HG03565 (cell line): ENCODE measurements around the gene SAPCD1.
"Not testable (repeated sequence)": the region's sequence is repeated elsewhere in the genome, so short reads cannot be mapped to it uniquely, and the experiment has no call there.

Experiments
- ATAC-seq: cut with Tn5 transposase; IDR thresholded peaks from one replicate; pipeline ENCODE4 v1.9.1; 2021; ENCODE audit warnings: mild to moderate bottlenecking, moderate library complexity; ENCODE audit not compliant: unreplicated experiment

SAPCD1 gene

DNA sequence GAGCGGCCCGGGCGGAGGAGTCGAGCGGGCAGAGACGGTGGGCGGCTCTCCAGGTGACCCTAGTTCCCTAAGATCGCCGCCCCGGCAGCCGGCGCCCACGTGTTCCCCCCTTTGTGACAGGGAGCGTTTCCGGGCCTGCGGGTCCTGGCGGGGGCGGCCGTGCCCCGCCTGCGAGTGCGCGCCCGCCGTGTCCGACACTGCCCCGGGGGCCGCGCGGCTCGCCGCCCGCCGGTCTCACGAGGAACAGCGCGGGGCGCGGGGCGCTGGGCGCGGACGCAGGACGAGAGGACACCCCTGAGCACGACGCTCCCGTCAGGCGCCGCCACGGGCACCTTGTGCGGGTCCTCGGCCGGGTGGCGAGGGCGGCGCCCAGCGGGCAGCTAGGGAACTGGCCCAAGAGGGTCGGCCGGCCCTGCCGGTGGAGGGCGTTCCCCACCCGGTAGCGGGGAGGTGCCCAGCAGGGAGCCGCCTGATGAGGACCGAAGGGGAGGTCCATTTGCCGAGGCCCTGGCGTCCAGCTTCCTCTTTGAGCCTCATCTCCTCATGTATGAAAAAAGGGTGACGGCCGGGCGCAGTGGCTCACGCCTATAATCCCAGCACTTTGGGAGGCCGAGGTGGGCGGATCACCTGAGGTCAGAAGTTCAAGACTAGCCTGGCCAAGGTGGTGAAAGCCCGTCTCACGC is 33.3 kb downstream of the SAPCD1 start, which contains the start of gene VARS1:
TSS of gene VARS1 (minus strand) at position 137 of the 683 bp plus-strand sequence. CDS start 535 bp downstream, outside the sequence.
- ATAC-seq: peak; percentile 63

DNA sequence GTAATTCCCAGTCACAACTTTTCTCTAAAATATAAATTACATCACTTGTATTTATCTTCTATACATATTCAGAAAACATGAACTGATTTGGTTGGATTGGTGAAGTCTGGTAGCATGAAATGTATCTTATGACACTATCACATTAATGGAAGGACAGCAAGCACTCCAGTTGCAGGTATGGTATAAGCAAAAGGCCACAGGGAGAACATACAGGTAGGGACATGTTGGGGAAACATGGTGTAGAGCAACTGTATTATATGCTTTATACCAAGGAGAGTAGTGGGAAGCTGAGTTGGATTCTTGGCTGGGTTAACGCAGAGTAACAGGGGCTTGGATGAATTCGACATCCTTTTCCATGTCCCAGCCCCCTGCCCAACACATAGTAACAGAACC is 34.5 kb downstream of the SAPCD1 start:
- ATAC-seq: no peak

GRCh38 chr6:31797588-31797987 is 35.1 kb downstream of the SAPCD1 start:
- no peak for ATAC-seq

DNA sequence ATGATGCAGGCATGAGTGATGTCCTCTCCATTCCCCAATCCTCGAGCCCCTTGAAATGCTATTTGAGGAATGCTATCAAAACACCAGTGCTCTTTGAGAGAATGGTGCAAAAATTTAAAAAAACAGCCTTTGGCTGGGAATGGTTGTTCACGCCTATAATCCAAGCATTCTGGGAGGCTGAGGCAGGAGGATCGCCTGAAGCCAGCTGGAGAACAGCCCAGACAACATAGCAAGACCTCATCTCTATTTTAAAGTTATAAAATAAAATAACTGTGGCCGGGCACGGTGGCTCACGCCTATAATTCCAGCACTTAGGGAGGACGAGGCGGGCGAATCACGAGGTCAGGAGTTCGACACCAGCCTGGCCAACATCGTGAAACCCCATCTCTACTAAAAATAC is 37.3 kb downstream of the SAPCD1 start:
- ATAC-seq: no peak

DNA sequence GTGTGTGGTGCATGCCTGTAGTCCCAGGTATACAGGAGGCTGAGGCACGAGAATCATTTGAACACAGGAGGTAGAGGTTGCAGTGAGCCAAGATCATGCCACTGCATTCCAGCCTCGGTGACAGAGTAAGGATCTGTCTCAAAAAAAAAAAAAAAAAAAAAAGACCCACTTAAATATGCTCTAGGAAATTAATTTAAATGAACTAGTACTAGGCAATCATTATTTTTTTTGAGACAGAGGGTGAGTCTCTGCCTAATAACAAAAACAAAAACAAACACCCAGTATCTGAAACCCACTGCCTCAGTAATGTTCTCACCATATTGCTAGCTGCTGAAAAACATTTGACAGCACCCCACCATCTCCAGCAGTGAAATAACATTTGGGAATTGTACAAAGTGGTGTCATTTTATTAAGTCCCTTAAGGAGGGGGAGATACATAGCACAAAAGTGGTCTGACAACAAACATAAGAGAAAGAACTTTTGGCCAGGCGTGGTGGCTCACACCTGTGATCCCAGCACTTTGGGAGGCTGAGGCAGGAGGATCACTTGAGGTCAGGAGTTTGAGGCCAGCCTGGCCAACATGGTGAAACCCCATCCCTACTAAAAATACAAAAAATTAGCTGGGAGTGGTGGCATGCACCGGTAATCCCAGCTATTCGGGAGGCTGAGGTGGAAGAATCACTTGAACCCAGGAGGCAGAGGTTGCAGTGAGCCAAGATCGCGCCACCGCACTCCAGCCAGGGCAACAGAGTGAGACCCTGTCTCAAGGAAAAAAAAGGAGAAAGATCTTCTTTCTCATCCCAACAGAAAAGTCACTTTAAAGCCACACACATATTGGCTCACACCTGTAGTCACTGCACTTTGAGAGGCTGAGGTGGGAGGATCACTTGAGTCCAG is 38.8 kb downstream of the SAPCD1 start:
- ATAC-seq: not testable (repeated sequence)

DNA sequence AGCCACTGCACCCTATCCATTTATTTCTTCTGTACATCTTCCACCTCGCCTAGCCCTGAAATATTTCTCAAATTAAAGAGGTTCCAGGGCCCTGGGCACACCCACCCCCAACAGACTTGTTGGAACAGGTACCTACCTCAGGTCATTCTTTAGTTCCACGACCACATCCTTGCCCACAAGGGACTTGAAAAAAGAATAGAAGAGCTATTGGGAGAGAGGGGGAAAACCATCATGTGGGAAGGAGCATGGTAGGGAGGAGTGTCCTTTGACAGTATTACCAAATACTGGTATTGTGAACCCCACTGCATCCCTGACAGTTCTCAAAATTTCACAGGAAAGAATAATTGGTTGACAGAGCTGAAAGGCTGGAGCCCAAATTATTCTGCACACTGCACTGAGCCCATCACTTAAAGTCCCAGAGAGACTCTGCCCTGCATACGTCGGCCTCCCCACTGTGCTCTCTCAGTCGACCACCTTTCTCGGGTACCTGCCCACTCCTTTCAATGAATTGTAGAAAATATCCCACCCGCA is 43.5 kb downstream of the SAPCD1 start:
- ATAC-seq: no peak

- ATAC-seq: peak; percentile 72
Measured at GRCh38 chr6:31806470-31807272, 44.2 kb downstream of the SAPCD1 start, which contains the start of gene LSM2. TSS of gene LSM2 (minus strand) at chr6:31806966. CDS start at chr6:31806757, 209 bp downstream.

DNA sequence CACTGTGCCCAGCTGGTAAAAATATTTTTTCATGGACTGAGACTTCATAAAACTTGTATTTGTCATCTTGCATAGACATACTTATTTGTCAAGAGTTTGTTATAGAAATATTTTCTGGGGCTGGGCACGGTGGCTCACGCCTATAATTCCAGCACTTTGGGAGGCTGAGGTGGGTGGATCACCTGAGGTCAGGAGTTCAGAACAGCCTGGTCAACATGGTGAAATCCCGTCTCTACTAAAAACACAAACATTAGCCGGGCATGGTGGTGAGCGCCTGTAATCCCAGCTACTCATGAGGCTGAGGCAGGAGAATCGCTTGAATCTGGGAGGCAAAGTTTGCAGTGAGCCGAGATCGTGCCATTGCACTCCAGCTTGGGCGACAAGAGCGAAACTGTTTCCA is 46.1 kb downstream of the SAPCD1 start:
- ATAC-seq: not testable (repeated sequence)

GRCh38 chr6:31811645-31812044 is 49.2 kb downstream of the SAPCD1 start:
- ATAC-seq: no peak

GRCh38 chr6:31813465-31813849 is 51.0 kb downstream of the SAPCD1 start:
- no peak for ATAC-seq
